ENCODE measurements around the gene PLOD3. TPM values are rescaled to one million over a fixed set of nuclear protein-coding genes. Genes with fewer than 3 reads are reported as not detected.

The PLOD3 gene
- polyA plus RNA-seq, 3 donors: 43.6 to 54.4 (median 53.0) TPM

DNA sequence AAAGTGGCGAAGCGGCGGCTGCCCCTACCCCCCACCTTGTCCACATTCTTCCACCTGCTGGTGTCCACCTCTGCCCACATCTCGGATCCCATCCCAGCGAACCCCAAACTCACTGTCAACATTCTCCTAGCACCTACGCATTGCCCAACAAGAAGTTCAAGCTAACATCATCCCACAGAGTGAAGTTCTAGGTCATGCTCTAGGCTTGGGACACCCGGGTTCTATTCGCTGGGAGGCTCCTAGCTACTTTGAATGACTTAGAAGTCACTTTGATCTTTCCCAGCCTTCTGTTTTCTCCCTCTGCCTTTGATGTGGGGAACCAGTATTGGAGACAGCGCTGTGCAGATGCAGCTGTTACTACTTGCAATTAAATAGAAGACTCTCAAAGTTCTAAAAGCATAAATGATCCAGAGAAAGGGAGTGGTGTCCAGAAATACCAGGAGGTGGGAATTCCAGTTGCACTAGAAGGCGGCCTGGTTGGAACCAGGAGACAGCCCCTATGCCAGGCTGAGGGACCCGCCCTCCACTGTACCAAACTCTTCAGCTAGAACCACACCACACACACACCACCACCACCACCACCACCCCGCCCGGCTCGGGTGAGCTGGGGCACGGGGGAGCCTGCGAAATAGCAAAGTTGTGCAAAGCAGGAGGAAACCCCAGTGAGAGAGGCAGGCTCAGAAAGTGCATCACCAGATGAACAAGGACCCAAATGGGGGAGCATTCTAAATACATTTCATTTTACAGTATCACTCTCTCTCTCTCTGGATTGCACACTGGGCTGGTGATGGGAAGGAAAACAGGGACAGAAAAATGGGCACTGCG is 46.6 kb downstream of the PLOD3 start:
- no peak for DNase-seq (ENCODE audit: extremely low read depth in 1 of 11, low read depth in 9 of 11, low spot score in 4 of 11)

- peak in 2 of 11 donors; percentile 46 to 49 for DNase-seq (ENCODE audit: extremely low read depth in 1 of 11, low read depth in 9 of 11, low spot score in 4 of 11)
Measured at GRCh38 chr7:101169838-101170551, 47.4 kb downstream of the PLOD3 start.

GRCh38 chr7:101169110-101169837 is 48.1 kb downstream of the PLOD3 start:
- no peak for DNase-seq (ENCODE audit: extremely low read depth in 1 of 11, low read depth in 9 of 11, low spot score in 4 of 11)

GRCh38 chr7:101168412-101169049 is 48.9 kb downstream of the PLOD3 start:
- DNase-seq (ENCODE audit: extremely low read depth in 1 of 11, low read depth in 9 of 11, low spot score in 4 of 11): no peak

GRCh38 chr7:101167645-101168411 is 49.6 kb downstream of the PLOD3 start:
- DNase-seq (ENCODE audit: extremely low read depth in 1 of 11, low read depth in 9 of 11, low spot score in 4 of 11): no peak

GRCh38 chr7:101166909-101167644 is 50.3 kb downstream of the PLOD3 start:
- no peak for DNase-seq (ENCODE audit: extremely low read depth in 1 of 11, low read depth in 9 of 11, low spot score in 4 of 11)

DNA sequence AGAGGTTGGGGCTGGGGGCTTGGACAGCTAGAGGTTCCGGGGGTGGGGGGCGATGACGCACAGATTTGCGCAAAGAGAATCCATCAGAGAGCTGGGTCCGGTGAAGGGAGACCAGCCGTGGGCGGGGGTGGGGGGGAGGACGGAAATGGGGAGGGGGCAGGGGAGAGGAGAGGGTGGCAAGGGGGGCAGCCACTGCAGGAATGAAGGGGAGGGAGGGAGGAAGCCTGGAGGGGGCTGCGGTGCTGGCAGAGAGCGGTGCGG is 50.8 kb downstream of the PLOD3 start:
- DNase-seq (ENCODE audit: extremely low read depth in 1 of 11, low read depth in 9 of 11, low spot score in 4 of 11): no peak

- no peak for DNase-seq (ENCODE audit: extremely low read depth in 1 of 11, low read depth in 9 of 11, low spot score in 4 of 11)
Measured at GRCh38 chr7:101165958-101166647, 51.3 kb downstream of the PLOD3 start.

DNA sequence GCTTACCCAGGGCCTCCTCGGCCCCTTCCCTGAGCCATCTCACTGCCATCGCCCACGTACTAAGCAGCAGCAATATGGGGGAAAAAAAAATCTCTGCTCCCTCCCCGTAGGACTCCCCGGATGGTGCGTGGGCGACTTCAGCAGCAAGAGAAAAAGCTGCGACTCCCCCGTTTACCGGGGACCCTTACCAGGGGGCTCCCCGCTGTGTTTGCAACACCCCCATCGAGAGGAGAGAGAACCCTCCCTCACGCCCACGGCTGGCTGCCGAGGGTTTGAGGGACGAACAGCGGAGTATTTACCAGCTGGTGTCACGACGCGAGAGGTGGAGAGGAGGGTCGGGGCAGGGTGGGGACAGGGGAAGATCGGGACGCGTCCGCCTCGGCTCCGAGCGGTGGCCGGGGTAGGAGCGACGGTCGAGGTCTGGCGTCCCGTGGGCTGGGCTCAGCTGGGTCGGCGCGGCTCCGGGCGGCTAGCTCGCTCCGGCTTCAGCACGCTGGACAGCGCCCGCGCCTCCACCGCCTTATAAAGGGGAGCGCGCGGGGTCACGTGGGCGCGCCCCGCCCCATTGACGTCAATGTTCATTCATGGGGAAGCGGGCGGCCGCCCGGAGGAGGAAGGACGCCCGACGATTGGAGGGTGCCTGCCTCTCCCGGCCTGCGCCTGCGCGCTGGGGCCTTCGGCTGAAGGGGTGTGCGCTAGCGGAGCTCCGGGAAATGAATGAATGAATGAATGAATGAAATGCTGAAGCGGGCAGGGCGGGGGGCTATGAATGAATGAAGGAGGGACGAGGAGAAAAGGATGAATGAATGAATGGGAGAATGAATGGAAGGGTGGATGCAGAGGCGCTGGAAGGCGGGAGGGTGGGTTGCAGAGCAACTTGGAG is 52.1 kb downstream of the PLOD3 start, which contains the start of gene VGF:
Gene VGF, minus strand, starts transcription at position 495 of the 883 bp plus-strand sequence. CDS start 726 bp downstream, outside the sequence.
- DNase-seq (ENCODE audit: extremely low read depth in 1 of 11, low read depth in 9 of 11, low spot score in 4 of 11): peak in 10 of 11 donors; percentile 67 to 88 (median 80)

- DNase-seq (ENCODE audit: extremely low read depth in 1 of 11, low read depth in 9 of 11, low spot score in 4 of 11): no peak
Measured at GRCh38 chr7:101164071-101164840, 53.1 kb downstream of the PLOD3 start.

DNA sequence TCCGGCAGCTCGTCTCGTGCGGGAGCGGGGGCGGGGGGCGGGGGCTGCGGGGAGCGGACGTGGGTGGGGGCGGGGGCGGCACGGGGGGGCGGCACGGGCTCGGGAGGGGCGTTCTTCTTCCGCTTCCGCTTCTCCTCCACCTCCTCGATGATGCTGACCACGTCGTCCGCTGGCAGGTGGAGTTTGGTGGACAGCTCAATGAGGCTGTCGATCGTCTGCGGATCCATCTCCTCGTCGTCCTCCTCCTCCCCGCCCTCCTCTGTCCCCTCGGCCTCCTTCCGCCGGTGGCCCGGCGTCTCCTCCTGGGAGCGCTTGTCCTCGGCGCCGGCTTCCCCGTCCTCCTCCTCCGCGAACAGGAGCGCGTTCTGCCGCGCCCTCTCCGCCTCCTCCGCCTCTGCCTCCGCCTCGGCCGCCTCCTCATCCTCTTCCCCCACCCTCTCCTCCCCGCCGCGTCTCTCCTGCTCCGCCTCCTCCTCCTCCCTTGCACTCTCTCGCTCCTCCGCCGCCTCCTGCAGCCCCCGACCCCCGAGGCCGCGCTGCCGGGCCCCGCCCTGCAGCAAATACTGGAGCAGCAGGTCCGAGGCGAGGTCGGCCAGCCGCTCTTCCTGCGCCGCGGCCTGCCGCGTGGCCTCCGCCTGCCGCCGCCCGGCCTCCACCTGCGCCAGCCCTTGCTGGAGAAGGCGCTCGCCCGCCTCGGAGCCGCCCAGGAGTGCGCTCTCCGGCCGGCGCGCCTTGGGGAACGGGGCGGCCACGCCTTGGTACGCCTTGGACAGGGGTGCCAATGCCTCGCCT is 53.9 kb downstream of the PLOD3 start:
- no peak for DNase-seq (ENCODE audit: extremely low read depth in 1 of 11, low read depth in 9 of 11, low spot score in 4 of 11)

DNA sequence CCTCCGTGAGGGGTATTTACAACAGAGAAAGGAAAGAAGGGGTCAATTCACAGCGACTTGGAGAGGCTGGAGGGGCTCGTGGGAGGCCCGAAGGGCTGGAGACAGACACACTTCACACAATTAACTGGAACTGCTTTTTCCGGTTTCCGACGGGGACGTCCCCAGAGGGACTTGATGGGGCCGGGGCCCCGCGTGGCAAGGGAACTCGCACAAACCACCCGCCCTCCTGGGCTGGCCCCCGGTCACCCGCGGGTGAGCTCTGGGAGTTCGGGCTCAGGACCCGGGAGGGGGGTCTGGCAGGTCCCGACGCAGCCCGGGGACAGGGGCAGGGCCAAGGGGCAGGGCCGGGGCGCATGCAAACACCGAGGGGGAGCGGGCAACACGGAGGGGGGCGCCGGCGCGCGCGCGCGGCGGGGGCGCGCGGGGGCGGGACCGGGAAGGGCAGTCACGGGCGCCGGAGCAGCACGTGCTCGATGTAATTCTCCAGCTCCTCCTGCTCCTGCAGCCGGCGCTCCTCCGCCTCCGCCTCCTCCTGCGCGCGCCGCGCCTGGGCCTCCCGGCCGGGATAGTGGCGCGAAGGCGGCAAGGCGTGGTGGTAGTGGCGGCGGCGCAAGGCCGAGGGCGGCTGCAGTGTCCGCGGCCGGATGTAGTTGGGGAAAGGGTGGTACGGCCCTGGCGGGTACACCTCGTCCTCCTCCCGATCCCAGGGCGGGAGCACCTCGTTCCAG is 54.7 kb downstream of the PLOD3 start:
- no peak for DNase-seq (ENCODE audit: extremely low read depth in 1 of 11, low read depth in 9 of 11, low spot score in 4 of 11)

GRCh38 chr7:101161692-101162471 is 55.5 kb downstream of the PLOD3 start:
- no peak for DNase-seq (ENCODE audit: extremely low read depth in 1 of 11, low read depth in 9 of 11, low spot score in 4 of 11)

DNA sequence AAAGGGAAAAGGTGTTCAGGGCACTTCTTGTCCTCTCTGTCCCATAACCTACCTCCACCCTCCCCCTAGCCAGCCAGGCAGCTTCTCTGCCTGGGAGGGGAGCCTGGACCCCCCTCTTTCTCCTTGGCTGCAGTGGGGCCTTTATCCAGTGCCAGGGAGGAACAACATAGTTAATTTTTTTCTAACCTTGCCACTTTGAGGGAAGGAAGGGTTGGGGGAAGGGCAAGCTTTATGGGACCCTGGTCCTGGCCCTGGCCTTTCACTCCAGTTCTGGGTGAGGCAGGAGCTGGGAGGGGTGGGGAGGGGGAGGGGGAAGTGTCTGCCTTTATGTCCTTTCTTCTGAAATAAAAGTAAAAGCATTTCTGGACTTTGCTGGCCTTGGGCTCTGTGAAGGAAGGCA is 56.5 kb downstream of the PLOD3 start:
- no peak for DNase-seq (ENCODE audit: extremely low read depth in 1 of 11, low read depth in 9 of 11, low spot score in 4 of 11)

Measured in renal cortex interstitium (tissue), 11 donors.